Subcutaneous adipose tissue (tissue), 4 donors: Measurements from ENCODE around the gene ZCCHC4. TPM values are rescaled to one million over a fixed set of nuclear protein-coding genes. Genes with fewer than 3 reads are reported as not detected.

Experiments used
- CTCF ChIP-seq: fragments of 450-650 bp; IDR thresholded peaks from one replicate; pipeline ENCODE4 v1.5.1; 2016; ENCODE audit warnings: low read depth, mild to moderate bottlenecking, control low read depth, antibody characterized with exemption, moderate library complexity
- total RNA-seq, 4 donors: library from RNA; depleted of rRNA; stranded (reverse); fragments of >200 nt; gene quantifications; one replicate each; pipeline ENCODE4 v1.1.0, GENCODE V29; 2016

The ZCCHC4 gene
- total RNA-seq, 4 donors from 2014 or later: 13.2 to 16.3 (median 15.0) TPM

GRCh38 chr4:25383647-25384046 is 71.1 kb downstream of the ZCCHC4 start:
- TF ChIP-seq CTCF: no peak

DNA sequence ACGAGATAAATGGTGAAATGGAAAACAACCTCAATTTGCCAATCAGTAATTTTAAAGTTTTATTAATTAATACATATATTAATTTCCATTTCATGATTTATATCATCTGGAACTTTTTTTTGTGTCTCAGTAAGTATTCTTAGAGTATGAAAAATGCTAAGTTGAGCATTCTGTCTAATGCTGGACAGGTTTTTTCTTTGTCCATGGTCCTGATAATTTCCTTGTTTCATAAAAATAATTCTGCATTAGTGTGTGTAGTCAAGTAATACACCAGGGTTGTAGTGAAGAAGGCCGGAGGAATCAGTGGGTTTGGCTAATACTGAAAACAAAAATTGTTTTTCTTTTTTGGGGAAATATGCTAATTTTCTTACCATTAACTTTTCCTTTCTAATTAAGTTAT is 74.4 kb downstream of the ZCCHC4 start:
- TF ChIP-seq CTCF: no peak

GRCh38 chr4:25397305-25397704 is 84.7 kb downstream of the ZCCHC4 start:
- TF ChIP-seq CTCF: no peak

- TF ChIP-seq CTCF: no peak
Measured at GRCh38 chr4:25399510-25399909, 86.9 kb downstream of the ZCCHC4 start.

DNA sequence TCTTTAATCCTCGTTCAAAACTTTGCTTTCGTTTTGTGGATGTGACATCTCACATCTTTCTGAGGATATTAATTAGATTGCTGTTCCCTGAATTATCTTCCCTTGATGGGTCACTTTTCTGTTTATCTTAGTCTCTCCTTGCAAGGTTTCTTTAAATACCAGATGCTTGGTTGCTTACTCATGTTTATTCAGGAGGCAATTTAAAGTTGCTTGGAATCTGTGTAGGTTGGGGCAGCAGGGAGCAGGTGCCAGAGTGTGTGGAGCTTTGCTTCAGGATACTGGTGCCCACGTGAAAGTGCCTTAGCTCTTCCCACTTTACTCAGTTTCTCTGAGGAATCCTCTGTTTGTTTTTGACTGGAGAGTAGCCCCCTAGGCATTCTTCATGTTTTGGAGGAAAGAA is 88.5 kb downstream of the ZCCHC4 start:
- TF ChIP-seq CTCF: no peak

- no peak for TF ChIP-seq CTCF
Measured at GRCh38 chr4:25402521-25402920, 89.9 kb downstream of the ZCCHC4 start.

GRCh38 chr4:25403699-25404098 is 91.1 kb downstream of the ZCCHC4 start:
- no peak for TF ChIP-seq CTCF

DNA sequence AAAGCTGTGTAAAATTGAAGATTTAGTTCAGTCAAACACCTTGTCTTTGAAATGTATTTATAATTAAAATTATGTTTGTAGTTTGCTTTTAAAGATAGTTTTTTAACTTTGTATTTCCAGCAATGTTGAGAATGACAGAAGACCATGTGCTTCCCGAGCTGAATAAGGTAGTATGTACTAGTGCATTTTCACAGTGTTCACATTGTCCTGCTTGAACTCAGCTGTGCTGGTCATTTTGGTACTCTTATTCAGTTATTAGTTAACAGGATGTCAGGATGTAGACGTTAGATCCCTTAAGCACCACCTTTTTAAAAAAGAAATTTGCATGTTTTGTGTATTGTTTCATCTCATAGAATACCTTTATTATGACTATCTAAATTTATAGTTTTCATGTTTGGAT is 92.9 kb downstream of the ZCCHC4 start:
- no peak for TF ChIP-seq CTCF
